Neural progenitor cell (in vitro differentiated cells): Measurements from ENCODE around the gene MMP11. TPM values are rescaled to one million over a fixed set of nuclear protein-coding genes. Genes with fewer than 3 reads are reported as not detected.
A peak's percentile ranks its signal among the peaks of the same experiment; 100 is the strongest.

Experiments
- DNase-seq: peaks from one replicate; pipeline ENCODE4 v3.0.0-alpha.2; 2016; ENCODE audit warnings: low spot score
- H2AFZ ChIP-seq: fragments of 200-600 bp; sonication (generic); replicated peaks from 2 replicates; pipeline ENCODE4 v1.6.1; 2016; ENCODE audit warnings: antibody characterized with exemption
- H3F3A ChIP-seq: fragments of 200-600 bp; sonication (generic); 2 replicates; pipeline ENCODE4 v1.6.1; 2016; ENCODE audit warnings: antibody characterized with exemption, low read depth
- H3K27ac ChIP-seq: fragments of 200-600 bp; sonication (generic); 2 replicates; pipeline ENCODE4 v1.5.1; 2016; ENCODE audit warnings: mild to moderate bottlenecking
- H3K27me3 ChIP-seq: fragments of 200-600 bp; sonication (generic); 2 replicates; pipeline ENCODE4 v1.6.1; 2016; ENCODE audit warnings: mild to moderate bottlenecking, moderate library complexity
- H3K36me3 ChIP-seq: fragments of 200-600 bp; sonication (generic); 2 replicates; pipeline ENCODE4 v1.5.1; 2016
- H3K4me1 ChIP-seq: fragments of 200-600 bp; sonication (generic); 2 replicates; pipeline ENCODE4 v1.6.1; 2016; ENCODE audit warnings: mixed run types
- H3K4me2 ChIP-seq: fragments of 200-600 bp; sonication (generic); 2 replicates; pipeline ENCODE4 v1.6.1; 2016
- H3K4me3 ChIP-seq: fragments of 200-600 bp; sonication (generic); 2 replicates; pipeline ENCODE4 v1.5.1; 2016
- H3K79me2 ChIP-seq: fragments of 200-600 bp; sonication (generic); 2 replicates; pipeline ENCODE4 v1.6.1; 2016; ENCODE audit warnings: low read depth
- H3K9ac ChIP-seq: fragments of 200-600 bp; sonication (generic); 2 replicates; pipeline ENCODE4 v1.6.1; 2016
- H3K9me3 ChIP-seq: fragments of 200-600 bp; sonication (generic); 2 replicates; pipeline ENCODE4 v1.5.1; 2016; ENCODE audit warnings: low read depth
- H4K20me1 ChIP-seq: fragments of 200-600 bp; sonication (generic); 2 replicates; pipeline ENCODE4 v1.6.1; 2016; ENCODE audit warnings: low read depth
- H3K27ac Mint-ChIP-seq: 3 replicates; pipeline ENCODE4 v1.8.0; 2021; ENCODE audit warnings: mixed read lengths
- H3K27me3 Mint-ChIP-seq: 2 replicates; pipeline ENCODE4 v1.8.0; 2022; ENCODE audit warnings: low read depth, mild to moderate bottlenecking, inconsistent platforms, moderate library complexity, mixed read lengths; ENCODE audit not compliant: insufficient read depth
- H3K36me3 Mint-ChIP-seq: 3 replicates; pipeline ENCODE4 v1.8.0; 2021; ENCODE audit warnings: mixed read lengths
- H3K4me1 Mint-ChIP-seq: 3 replicates; pipeline ENCODE4 v1.8.0; 2021; ENCODE audit warnings: mixed read lengths
- H3K4me3 Mint-ChIP-seq: 3 replicates; pipeline ENCODE4 v1.8.0; 2021; ENCODE audit warnings: mild to moderate bottlenecking, moderate library complexity, mixed read lengths
- H3K9me3 Mint-ChIP-seq: 3 replicates; pipeline ENCODE4 v1.8.0; 2020; ENCODE audit warnings: mixed read lengths
- EZH2 ChIP-seq: fragments of 200-600 bp; sonication (generic); IDR thresholded peaks from 2 replicates; pipeline ENCODE4 v1.6.1; 2017; ENCODE audit warnings: antibody characterized with exemption, mild to moderate bottlenecking, moderate library complexity
- EZH2phosphoT487 ChIP-seq: fragments of 200-600 bp; sonication (generic); IDR thresholded peaks from 2 replicates; pipeline ENCODE4 v1.6.1; 2017; ENCODE audit warnings: antibody characterized with exemption
- total RNA-seq: library from RNA; depleted of rRNA; stranded (reverse); fragments of >200 nt; gene quantifications from 2 replicates; pipeline ENCODE4 v1.2.3, GENCODE V29; 2015; ENCODE audit warnings: low replicate concordance
- TF ChIP-seq, protein P1 (sequence below): fragments of 200-600 bp; sonication (generic); IDR thresholded peaks from 2 replicates; pipeline ENCODE4 v1.5.1; 2017; ENCODE audit warnings: antibody characterized with exemption, mild to moderate bottlenecking

Gene MMP11
- total RNA-seq, 1 donor from 2014 or later, result 4.1 TPM

DNA sequence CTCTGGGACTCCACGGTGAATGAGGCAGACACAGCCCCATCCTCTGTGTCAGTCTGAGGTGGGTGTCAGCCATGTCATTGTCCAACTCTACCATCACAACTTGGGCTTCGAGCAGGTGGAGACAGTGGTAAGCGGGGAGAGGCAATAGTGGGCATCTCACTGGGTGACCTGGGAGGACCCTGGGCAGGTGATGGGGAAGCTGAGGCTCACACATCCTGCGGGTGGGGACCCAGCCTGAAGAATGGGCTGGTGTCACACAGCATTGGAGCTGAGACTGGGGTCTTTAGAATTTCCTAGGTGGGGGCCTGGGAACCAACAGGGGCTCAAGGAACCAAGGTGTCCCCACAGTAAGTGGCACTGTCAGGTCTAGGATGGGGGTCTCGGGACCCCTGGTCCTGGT is 7.1 kb downstream of the MMP11 start:
- peak overlapping the region; percentile 87 for H3K27ac Mint-ChIP-seq
- H3F3A ChIP-seq, result peaks cover 3% of the 10 kb centered on the region
- TF ChIP-seq, protein P1, sequence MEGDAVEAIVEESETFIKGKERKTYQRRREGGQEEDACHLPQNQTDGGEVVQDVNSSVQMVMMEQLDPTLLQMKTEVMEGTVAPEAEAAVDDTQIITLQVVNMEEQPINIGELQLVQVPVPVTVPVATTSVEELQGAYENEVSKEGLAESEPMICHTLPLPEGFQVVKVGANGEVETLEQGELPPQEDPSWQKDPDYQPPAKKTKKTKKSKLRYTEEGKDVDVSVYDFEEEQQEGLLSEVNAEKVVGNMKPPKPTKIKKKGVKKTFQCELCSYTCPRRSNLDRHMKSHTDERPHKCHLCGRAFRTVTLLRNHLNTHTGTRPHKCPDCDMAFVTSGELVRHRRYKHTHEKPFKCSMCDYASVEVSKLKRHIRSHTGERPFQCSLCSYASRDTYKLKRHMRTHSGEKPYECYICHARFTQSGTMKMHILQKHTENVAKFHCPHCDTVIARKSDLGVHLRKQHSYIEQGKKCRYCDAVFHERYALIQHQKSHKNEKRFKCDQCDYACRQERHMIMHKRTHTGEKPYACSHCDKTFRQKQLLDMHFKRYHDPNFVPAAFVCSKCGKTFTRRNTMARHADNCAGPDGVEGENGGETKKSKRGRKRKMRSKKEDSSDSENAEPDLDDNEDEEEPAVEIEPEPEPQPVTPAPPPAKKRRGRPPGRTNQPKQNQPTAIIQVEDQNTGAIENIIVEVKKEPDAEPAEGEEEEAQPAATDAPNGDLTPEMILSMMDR, result no peak
- no peak for TF ChIP-seq EZH2
- no peak for TF ChIP-seq EZH2phosphoT487
- no peaks in the 10 kb centered on the region for H4K20me1 ChIP-seq
- peaks cover 12% of the 10 kb centered on the region for H3K4me1 Mint-ChIP-seq
- no peaks in the 10 kb centered on the region for H3K36me3 ChIP-seq
- peaks cover under 1% of the 10 kb centered on the region for H3K27me3 ChIP-seq
- no peaks in the 10 kb centered on the region for H3K79me2 ChIP-seq
- no peaks in the 10 kb centered on the region for H3K36me3 Mint-ChIP-seq
- no peaks in the 10 kb centered on the region for H3K9me3 Mint-ChIP-seq
- no peak overlapping the region for H3K27ac ChIP-seq
- H3K4me3 ChIP-seq, result no peak overlapping the region
- H3K9me3 ChIP-seq, result no peaks in the 10 kb centered on the region
- peaks cover 5% of the 10 kb centered on the region for H3K27me3 Mint-ChIP-seq
- no peak overlapping the region for H2AFZ ChIP-seq
- no peak overlapping the region for H3K4me2 ChIP-seq
- no peak overlapping the region for H3K4me3 Mint-ChIP-seq
- H3K4me1 ChIP-seq, result no peaks in the 10 kb centered on the region
- H3K9ac ChIP-seq, result no peak overlapping the region
- DNase-seq, result no peak

DNA sequence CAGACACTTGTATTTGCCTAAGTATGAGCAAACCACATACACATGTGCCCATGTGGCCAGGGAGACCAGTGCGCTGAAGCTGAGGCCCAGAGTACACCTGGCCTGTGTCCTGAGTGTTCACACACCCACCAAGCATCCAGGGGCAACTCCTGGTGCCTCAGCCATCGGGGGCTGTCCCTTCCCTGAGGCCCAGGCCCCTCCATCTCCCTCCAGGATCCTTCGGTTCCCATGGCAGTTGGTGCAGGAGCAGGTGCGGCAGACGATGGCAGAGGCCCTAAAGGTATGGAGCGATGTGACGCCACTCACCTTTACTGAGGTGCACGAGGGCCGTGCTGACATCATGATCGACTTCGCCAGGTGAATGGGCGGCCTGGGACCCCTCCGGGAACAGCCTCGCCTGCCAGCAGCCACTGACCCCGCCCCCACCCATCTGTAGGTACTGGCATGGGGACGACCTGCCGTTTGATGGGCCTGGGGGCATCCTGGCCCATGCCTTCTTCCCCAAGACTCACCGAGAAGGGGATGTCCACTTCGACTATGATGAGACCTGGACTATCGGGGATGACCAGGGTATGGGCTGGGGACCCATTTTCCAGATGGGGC is 7.6 kb downstream of the MMP11 start:
- Histone ChIP-seq H3K79me2 (no peaks in the 10 kb centered on the region), H4K20me1 (no peaks in the 10 kb centered on the region), H3F3A (no peaks in the 10 kb centered on the region), H3K27ac (no peak overlapping the region), H3K9me3 (no peaks in the 10 kb centered on the region), H2AFZ (no peak overlapping the region), H3K27me3 (no peaks in the 10 kb centered on the region), H3K4me1 (no peaks in the 10 kb centered on the region), H3K36me3 (no peaks in the 10 kb centered on the region), H3K4me3 (no peak overlapping the region), H3K4me2 (no peak overlapping the region), H3K9ac (no peak overlapping the region)
- Mint-ChIP-seq H3K36me3 (no peaks in the 10 kb centered on the region), H3K4me3 (no peak overlapping the region), H3K27me3 (peaks cover 4% of the 10 kb centered on the region), H3K27ac (no peak overlapping the region), H3K4me1 (peaks cover 10% of the 10 kb centered on the region), H3K9me3 (no peaks in the 10 kb centered on the region)
- TF ChIP-seq EZH2phosphoT487, result no peak
- TF ChIP-seq, protein P1, result no peak
- no peak for TF ChIP-seq EZH2
- no peak for DNase-seq

DNA sequence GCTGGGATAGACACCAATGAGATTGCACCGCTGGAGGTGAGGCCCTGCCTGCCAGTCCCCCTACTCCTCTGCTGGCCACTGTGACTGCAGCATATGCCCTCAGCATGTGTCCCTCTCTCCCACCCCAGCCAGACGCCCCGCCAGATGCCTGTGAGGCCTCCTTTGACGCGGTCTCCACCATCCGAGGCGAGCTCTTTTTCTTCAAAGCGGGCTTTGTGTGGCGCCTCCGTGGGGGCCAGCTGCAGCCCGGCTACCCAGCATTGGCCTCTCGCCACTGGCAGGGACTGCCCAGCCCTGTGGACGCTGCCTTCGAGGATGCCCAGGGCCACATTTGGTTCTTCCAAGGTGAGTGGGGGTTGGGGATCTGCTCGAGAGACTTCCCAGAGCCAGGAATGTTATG is 8.4 kb downstream of the MMP11 start:
- H3K79me2 ChIP-seq, result no peaks in the 10 kb centered on the region
- Mint-ChIP-seq H3K4me1 (peaks cover 7% of the 10 kb centered on the region), H3K27ac (peak overlapping the region; percentile 92), H3K9me3 (no peaks in the 10 kb centered on the region), H3K27me3 (peaks cover 4% of the 10 kb centered on the region), H3K36me3 (no peaks in the 10 kb centered on the region), H3K4me3 (no peak overlapping the region)
- H3K9me3 ChIP-seq, result no peaks in the 10 kb centered on the region
- no peak overlapping the region for H3K9ac ChIP-seq
- no peaks in the 10 kb centered on the region for H3K27me3 ChIP-seq
- no peaks in the 10 kb centered on the region for H4K20me1 ChIP-seq
- no peak overlapping the region for H3K4me3 ChIP-seq
- no peak overlapping the region for H3K27ac ChIP-seq
- no peak for DNase-seq
- H3F3A ChIP-seq, result peaks cover under 1% of the 10 kb centered on the region
- no peaks in the 10 kb centered on the region for H3K4me1 ChIP-seq
- TF ChIP-seq, protein P1, result no peak
- no peak for TF ChIP-seq EZH2
- TF ChIP-seq EZH2phosphoT487, result no peak
- H2AFZ ChIP-seq, result no peak overlapping the region
- H3K36me3 ChIP-seq, result no peaks in the 10 kb centered on the region
- H3K4me2 ChIP-seq, result no peak overlapping the region
